ENCODE results near the gene TCP10L. TPM values are rescaled to one million over a fixed set of nuclear protein-coding genes. Genes with fewer than 3 reads are reported as not detected.

TCP10L gene
- total RNA-seq, 2 experiments from 2014 or later: 0.34 to 0.41 TPM

DNA sequence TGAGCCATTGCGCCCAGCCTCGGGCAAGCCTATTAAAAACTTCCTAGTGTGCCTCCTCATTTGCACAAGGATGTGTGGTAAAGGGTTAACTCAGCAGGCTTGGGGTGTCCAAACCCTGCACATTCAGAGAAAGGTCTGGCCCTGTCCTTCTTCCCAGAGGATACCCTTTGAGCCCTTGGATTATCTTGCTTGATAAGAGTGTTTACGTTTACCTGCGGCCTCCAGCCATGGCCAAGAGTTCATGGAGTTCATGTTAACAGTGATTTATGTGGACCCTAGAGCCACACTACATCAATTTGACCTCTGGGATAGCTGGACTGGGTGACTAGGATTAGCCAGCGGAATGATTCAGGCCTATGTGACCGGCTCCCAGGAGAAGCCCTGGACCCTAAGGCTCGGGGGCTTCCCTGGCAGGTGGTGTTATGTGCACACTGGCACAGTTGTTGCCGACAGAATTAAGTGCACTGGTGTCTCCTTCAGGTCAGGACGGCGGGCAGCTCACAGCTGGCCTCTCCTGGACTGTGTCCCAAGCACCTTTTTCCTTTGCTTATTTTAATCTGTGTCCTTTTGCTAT, 7.7 kb upstream of the TCP10L start:
- CTCF ChIA-PET: no interaction called here
- no peaks in the 10 kb centered on the region for H3K4me1 Mint-ChIP-seq (ENCODE audit: low read depth)

DNA sequence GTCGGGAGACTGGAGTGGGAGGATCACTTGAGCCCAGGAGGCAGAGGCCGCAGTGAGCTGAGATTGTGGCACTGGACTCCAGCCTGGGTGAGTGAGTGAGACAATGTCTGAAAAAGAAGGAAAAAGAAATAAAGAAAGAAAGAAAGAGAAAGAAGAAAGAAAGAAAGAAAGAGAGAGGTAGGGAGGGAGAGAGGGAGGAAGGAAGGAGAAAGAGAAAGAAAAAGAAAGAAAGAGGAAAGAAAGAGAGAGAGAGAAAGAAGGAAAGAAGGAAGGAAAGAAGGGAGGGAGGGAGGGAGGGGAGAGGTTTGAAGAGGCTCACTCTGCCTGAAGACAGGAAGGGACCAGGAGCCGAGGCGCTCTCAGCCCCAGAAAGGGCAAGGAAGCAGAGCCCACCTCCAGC, 4.8 kb upstream of the TCP10L start:
- Mint-ChIP-seq H3K36me3 (ENCODE audit: low read depth) (no peaks in the 10 kb centered on the region), H3K4me3 (no peak overlapping the region), H3K9me3 (no peaks in the 10 kb centered on the region), H3K4me1 (ENCODE audit: low read depth) (no peaks in the 10 kb centered on the region), H3K27ac (no peak overlapping the region), H3K27me3 (no peaks in the 10 kb centered on the region)
- no peak for ATAC-seq (ENCODE audit: poor library complexity)
- H3K4me3 ChIP-seq (ENCODE audit: low read length): no peak overlapping the region
- H3K9me3 ChIP-seq (ENCODE audit: control insufficient read depth in 1 of 2, insufficient read depth in 1 of 2, low read length in 2 of 2): no peaks in the 10 kb centered on the region
- ChIA-PET POLR2A (no interaction called here), CTCF (no interaction called here)
- intact Hi-C loops (cut with DNase I, micrococcal nuclease): no loop called here
- no peaks in the 10 kb centered on the region for H3K27me3 ChIP-seq (ENCODE audit: control insufficient read depth in 1 of 2, insufficient read depth in 2 of 2, low read length in 2 of 2)
- TF ChIP-seq, protein P1, sequence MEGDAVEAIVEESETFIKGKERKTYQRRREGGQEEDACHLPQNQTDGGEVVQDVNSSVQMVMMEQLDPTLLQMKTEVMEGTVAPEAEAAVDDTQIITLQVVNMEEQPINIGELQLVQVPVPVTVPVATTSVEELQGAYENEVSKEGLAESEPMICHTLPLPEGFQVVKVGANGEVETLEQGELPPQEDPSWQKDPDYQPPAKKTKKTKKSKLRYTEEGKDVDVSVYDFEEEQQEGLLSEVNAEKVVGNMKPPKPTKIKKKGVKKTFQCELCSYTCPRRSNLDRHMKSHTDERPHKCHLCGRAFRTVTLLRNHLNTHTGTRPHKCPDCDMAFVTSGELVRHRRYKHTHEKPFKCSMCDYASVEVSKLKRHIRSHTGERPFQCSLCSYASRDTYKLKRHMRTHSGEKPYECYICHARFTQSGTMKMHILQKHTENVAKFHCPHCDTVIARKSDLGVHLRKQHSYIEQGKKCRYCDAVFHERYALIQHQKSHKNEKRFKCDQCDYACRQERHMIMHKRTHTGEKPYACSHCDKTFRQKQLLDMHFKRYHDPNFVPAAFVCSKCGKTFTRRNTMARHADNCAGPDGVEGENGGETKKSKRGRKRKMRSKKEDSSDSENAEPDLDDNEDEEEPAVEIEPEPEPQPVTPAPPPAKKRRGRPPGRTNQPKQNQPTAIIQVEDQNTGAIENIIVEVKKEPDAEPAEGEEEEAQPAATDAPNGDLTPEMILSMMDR (IDR thresholded peaks at IDR 0.05): no peak
- no peaks in the 10 kb centered on the region for H3K36me3 ChIP-seq (ENCODE audit: insufficient read depth, low read length)
- DNase-seq: no peak
- no peaks in the 10 kb centered on the region for H3K4me1 ChIP-seq (ENCODE audit: insufficient read depth, low read length)
- H3K27ac ChIP-seq (ENCODE audit: low read depth in 1 of 2, low read length in 2 of 2): no peak overlapping the region

More for the DNA sequence above, 7.7 kb upstream of the TCP10L start:
- DNase-seq (no peak), ATAC-seq (ENCODE audit: poor library complexity) (no peak)
- no peaks in the 10 kb centered on the region for H3K27me3 ChIP-seq (ENCODE audit: control insufficient read depth in 1 of 2, insufficient read depth in 2 of 2, low read length in 2 of 2)
- H3K4me3 Mint-ChIP-seq: no peak overlapping the region
- no peaks in the 10 kb centered on the region for H3K9me3 Mint-ChIP-seq
- H3K36me3 Mint-ChIP-seq (ENCODE audit: low read depth): no peaks in the 10 kb centered on the region
- TF ChIP-seq, protein P1 (IDR thresholded peaks at IDR 0.05): no peak
- no peak overlapping the region for H3K27ac Mint-ChIP-seq
- POLR2A ChIA-PET: no interaction called here
- H3K27me3 Mint-ChIP-seq: no peaks in the 10 kb centered on the region
- H3K36me3 ChIP-seq (ENCODE audit: insufficient read depth, low read length): no peaks in the 10 kb centered on the region
- no peaks in the 10 kb centered on the region for H3K9me3 ChIP-seq (ENCODE audit: control insufficient read depth in 1 of 2, insufficient read depth in 1 of 2, low read length in 2 of 2)
- intact Hi-C loops (cut with DNase I, micrococcal nuclease): no loop called here
- H3K4me3 ChIP-seq (ENCODE audit: low read length): no peak overlapping the region
- H3K4me1 ChIP-seq (ENCODE audit: insufficient read depth, low read length): no peaks in the 10 kb centered on the region
- H3K27ac ChIP-seq (ENCODE audit: low read depth in 1 of 2, low read length in 2 of 2): no peak overlapping the region

GRCh38 chr21:32587651-32588050, 2.3 kb upstream of the TCP10L start:
- Histone ChIP-seq H3K36me3 (ENCODE audit: insufficient read depth, low read length) (no peaks in the 10 kb centered on the region), H3K4me1 (ENCODE audit: insufficient read depth, low read length) (no peaks in the 10 kb centered on the region), H3K4me3 (ENCODE audit: low read length) (no peak overlapping the region), H3K27me3 (ENCODE audit: control insufficient read depth in 1 of 2, insufficient read depth in 2 of 2, low read length in 2 of 2) (no peaks in the 10 kb centered on the region), H3K9me3 (ENCODE audit: control insufficient read depth in 1 of 2, insufficient read depth in 1 of 2, low read length in 2 of 2) (peaks cover 0 to 5% of the 10 kb centered on the region in 2 experiments), H3K27ac (ENCODE audit: low read depth in 1 of 2, low read length in 2 of 2) (no peak overlapping the region)
- no peak overlapping the region for H3K27ac Mint-ChIP-seq
- no peaks in the 10 kb centered on the region for H3K9me3 Mint-ChIP-seq
- H3K36me3 Mint-ChIP-seq (ENCODE audit: low read depth): no peaks in the 10 kb centered on the region
- ChIA-PET CTCF (no interaction called here), POLR2A (no interaction called here)
- DNase-seq (no peak), ATAC-seq (ENCODE audit: poor library complexity) (no peak)
- TF ChIP-seq, protein P1 (IDR thresholded peaks at IDR 0.05): no peak
- no peak overlapping the region for H3K4me3 Mint-ChIP-seq
- intact Hi-C loops (cut with DNase I, micrococcal nuclease): no loop called here
- no peaks in the 10 kb centered on the region for H3K4me1 Mint-ChIP-seq (ENCODE audit: low read depth)
- H3K27me3 Mint-ChIP-seq: no peaks in the 10 kb centered on the region

All from CD4-positive, alpha-beta T cell (primary cell).